ENCODE measurements around the gene TMCO4.
A peak's percentile ranks its signal among the peaks of the same experiment; 100 is the strongest.

The TMCO4 gene

DNA sequence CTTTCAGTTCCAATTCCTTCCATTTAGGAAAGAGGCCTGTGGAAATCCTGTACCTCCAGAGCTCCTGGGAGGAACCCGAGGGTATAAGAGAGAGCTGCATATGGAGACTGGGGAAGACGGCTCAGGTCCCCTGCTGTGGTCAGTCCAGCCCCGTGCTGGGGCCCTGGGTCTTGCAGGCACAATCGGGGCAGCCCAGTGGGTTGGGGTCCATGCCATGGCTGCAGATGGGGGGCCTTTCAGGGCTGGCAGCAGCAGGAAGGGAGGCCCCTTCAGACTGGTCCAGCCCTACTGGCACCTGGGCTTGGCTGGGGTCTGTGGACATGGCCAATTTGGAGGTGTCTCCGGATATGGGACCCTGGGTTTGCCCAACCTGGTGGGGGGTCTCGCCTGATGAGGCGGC lies 116.8 kb downstream of the TMCO4 start:
- DNase-seq (ENCODE audit: low read depth): no peak
- TF ChIP-seq, protein P1, sequence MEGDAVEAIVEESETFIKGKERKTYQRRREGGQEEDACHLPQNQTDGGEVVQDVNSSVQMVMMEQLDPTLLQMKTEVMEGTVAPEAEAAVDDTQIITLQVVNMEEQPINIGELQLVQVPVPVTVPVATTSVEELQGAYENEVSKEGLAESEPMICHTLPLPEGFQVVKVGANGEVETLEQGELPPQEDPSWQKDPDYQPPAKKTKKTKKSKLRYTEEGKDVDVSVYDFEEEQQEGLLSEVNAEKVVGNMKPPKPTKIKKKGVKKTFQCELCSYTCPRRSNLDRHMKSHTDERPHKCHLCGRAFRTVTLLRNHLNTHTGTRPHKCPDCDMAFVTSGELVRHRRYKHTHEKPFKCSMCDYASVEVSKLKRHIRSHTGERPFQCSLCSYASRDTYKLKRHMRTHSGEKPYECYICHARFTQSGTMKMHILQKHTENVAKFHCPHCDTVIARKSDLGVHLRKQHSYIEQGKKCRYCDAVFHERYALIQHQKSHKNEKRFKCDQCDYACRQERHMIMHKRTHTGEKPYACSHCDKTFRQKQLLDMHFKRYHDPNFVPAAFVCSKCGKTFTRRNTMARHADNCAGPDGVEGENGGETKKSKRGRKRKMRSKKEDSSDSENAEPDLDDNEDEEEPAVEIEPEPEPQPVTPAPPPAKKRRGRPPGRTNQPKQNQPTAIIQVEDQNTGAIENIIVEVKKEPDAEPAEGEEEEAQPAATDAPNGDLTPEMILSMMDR (conservative IDR thresholded peaks at IDR 0.05; ENCODE audit: low read depth, low read length): no peak
- H3K4me3 ChIP-seq (ENCODE audit: low read depth, low read length): no peak overlapping the region

DNA sequence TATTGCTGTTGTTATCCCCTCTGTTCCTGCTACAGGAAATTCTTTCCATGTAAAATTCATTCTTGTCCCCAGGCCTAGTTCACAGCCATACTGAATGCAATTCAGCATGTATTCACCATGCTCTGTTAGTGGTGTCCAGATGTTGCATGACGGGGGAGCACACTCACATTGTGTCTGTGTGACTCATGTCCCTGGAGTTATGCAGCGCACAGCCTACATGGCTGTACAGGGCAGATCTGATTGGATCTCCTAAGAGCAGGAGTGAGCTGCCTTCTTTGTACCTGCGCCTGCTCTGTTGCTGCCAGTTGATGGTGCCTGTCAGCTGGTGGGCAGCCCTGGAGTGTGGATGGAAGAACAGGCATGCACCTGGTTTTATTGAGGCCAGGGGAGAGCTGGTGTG lies 117.5 kb downstream of the TMCO4 start:
- TF ChIP-seq, protein P1 (conservative IDR thresholded peaks at IDR 0.05; ENCODE audit: low read depth, low read length): no peak
- H3K4me3 ChIP-seq (ENCODE audit: low read depth, low read length): no peak overlapping the region
- peak; percentile 90 for DNase-seq (ENCODE audit: low read depth)

GRCh38 chr1:19680644-19681043 lies 119.1 kb downstream of the TMCO4 start:
- TF ChIP-seq, protein P1 (conservative IDR thresholded peaks at IDR 0.05; ENCODE audit: low read depth, low read length): no peak
- H3K4me3 ChIP-seq (ENCODE audit: low read depth, low read length): no peak overlapping the region
- no peak for DNase-seq (ENCODE audit: low read depth)

GRCh38 chr1:19679691-19680090 lies 120.0 kb downstream of the TMCO4 start:
- TF ChIP-seq, protein P1 (conservative IDR thresholded peaks at IDR 0.05; ENCODE audit: low read depth, low read length): no peak
- DNase-seq (ENCODE audit: low read depth): no peak
- H3K4me3 ChIP-seq (ENCODE audit: low read depth, low read length): no peak overlapping the region

- no peak for DNase-seq (ENCODE audit: low read depth)
- no peak overlapping the region for H3K4me3 ChIP-seq (ENCODE audit: low read depth, low read length)
- TF ChIP-seq, protein P1 (conservative IDR thresholded peaks at IDR 0.05; ENCODE audit: low read depth, low read length): no peak
These were observed 120.7 kb downstream of the TMCO4 start for GRCh38 chr1:19678931-19679453.

DNA sequence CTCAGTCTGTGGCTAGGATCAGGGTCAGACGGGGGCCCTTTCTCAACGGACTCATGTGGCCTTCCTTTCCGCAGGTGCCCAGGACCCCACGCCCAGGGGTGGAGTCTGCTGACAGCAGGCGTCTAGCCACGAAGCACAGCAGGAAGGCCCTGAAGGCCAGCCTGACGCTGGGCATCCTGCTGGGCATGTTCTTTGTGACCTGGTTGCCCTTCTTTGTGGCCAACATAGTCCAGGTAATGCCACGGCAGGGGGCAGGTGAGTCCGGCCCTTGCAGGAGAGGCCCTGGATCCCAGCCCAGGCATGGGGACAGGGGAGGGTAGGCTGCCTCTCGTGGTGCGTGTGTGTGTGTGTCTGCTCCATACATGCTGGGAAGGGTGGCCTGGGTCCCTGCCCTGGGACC lies 121.2 kb downstream of the TMCO4 start:
- no peak overlapping the region for H3K4me3 ChIP-seq (ENCODE audit: low read depth, low read length)
- TF ChIP-seq, protein P1 (conservative IDR thresholded peaks at IDR 0.05; ENCODE audit: low read depth, low read length): no peak
- no peak for DNase-seq (ENCODE audit: low read depth)

GRCh38 chr1:19676438-19676922 lies 123.2 kb downstream of the TMCO4 start:
- DNase-seq (ENCODE audit: low read depth): peak; percentile 60
- TF ChIP-seq, protein P1 (conservative IDR thresholded peaks at IDR 0.05; ENCODE audit: low read depth, low read length): no peak

More at GRCh38 chr1:19676438-19676922, 123.2 kb downstream of the TMCO4 start:
- no peak overlapping the region for H3K4me3 ChIP-seq (ENCODE audit: low read depth, low read length)
